Ammon's horn (tissue), 1 donor: ENCODE results near the gene WDCP.
"Not testable (repeated sequence)": the region's sequence is repeated elsewhere in the genome, so short reads cannot be mapped to it uniquely, and the experiment has no call there.

Experiments used
- DNase-seq: peaks from one replicate; pipeline ENCODE4 v3.0.0-alpha.2; 2016; ENCODE audit warnings: low spot score

Gene WDCP

GRCh38 chr2:24022324-24022974 lies 24.7 kb downstream of the WDCP start:
- no peak for DNase-seq

- DNase-seq, result no peak
Observed at GRCh38 chr2:24021122-24021998, 25.8 kb downstream of the WDCP start.

- DNase-seq, result no peak
Observed at GRCh38 chr2:24020244-24020643, 26.9 kb downstream of the WDCP start.

- DNase-seq, result no peak
Observed at GRCh38 chr2:24019729-24020128, 27.5 kb downstream of the WDCP start.

GRCh38 chr2:24018241-24018640 lies 28.9 kb downstream of the WDCP start:
- no peak for DNase-seq

- no peak for DNase-seq
Observed at GRCh38 chr2:24017711-24018110, 29.5 kb downstream of the WDCP start.

GRCh38 chr2:24016853-24017703 lies 30.1 kb downstream of the WDCP start:
- no peak for DNase-seq

- DNase-seq, result no peak
Observed at GRCh38 chr2:24016376-24016761, 30.8 kb downstream of the WDCP start.

GRCh38 chr2:24015562-24016375 lies 31.4 kb downstream of the WDCP start:
- DNase-seq, result no peak

- not testable (repeated sequence) for DNase-seq
Observed at GRCh38 chr2:24014902-24015301, 32.3 kb downstream of the WDCP start.

- no peak for DNase-seq
Observed at GRCh38 chr2:24012521-24013188, 34.5 kb downstream of the WDCP start.

- DNase-seq, result no peak
Observed at GRCh38 chr2:24011250-24012104, 35.7 kb downstream of the WDCP start.

GRCh38 chr2:24010477-24011249 lies 36.5 kb downstream of the WDCP start:
- no peak for DNase-seq

GRCh38 chr2:24009680-24010476 lies 37.3 kb downstream of the WDCP start, which contains the start of gene MFSD2B:
Gene MFSD2B, plus strand, starts transcription at chr2:24010085. Its CDS starts 12 bp downstream, at chr2:24010097.
- no peak for DNase-seq

GRCh38 chr2:24009367-24009679 lies 37.9 kb downstream of the WDCP start:
- no peak for DNase-seq

- no peak for DNase-seq
Observed at GRCh38 chr2:24008672-24009366, 38.4 kb downstream of the WDCP start.

- no peak for DNase-seq
Observed at GRCh38 chr2:24007693-24008092, 39.5 kb downstream of the WDCP start.

- DNase-seq, result no peak
Observed at GRCh38 chr2:23994567-23994966, 52.6 kb downstream of the WDCP start.
